ENCODE data around the gene EFCC1. TPM values are rescaled to one million over a fixed set of nuclear protein-coding genes. Genes with fewer than 3 reads are reported as not detected.
"Not testable (repeated sequence)": the region's sequence is repeated elsewhere in the genome, so short reads cannot be mapped to it uniquely, and the experiment has no call there.

EFCC1 gene
- total and polyA plus RNA-seq, 2 of the 8 experiments (the other 6 are each of a cell fraction or from before 2014, with no cell fraction given): 0.14 to 0.37 TPM

DNA sequence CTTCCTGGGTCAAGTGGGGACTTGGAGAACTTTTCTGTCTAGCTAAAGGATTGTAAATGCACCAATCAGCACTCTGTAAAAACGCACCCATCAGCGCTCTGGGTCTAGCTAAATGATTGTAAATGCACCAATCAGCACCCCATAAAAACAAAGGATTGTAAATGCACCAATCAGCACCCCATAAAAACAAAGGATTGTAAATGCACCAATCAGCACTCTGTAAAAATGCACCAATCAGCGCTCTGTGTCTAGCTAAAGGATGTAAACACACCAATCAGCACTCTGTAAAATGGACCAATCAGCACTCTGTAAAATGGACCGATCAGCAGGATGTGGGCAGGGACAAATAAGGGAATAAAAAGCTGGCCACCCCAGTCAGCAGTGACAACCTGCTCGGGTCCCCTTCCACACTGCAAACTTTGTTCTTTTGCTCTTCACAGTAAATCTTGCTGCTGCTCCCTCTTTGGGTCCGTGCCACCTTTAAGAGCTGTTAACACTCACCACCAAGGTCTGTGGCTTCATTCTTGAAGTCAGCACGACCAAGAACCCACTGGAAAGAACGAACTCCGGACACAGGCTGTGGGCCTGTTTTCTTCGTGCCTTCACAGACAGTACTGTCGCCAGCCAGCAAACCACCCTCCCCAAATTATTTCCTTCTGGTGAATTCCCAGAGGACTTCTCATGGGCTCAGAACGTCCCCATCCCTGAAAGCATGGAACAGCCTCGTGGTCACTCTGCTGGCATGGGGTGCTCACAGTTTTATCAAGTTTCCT, 68.4 kb downstream of the EFCC1 start:
- not testable (repeated sequence) for H3K23ac ChIP-seq (ENCODE audit: insufficient read length); H3K4me3 ChIP-seq (ENCODE audit: extremely low read depth in 1 of 4, insufficient read depth in 2 of 4, low read depth in 3 of 4, low read length in 4 of 4); H3K27ac ChIP-seq (ENCODE audit: low read depth, low read length); H3K23me2 ChIP-seq (ENCODE audit: low read depth, low read length); H2AFZ ChIP-seq (ENCODE audit: low read length); FAIRE-seq; H4K5ac ChIP-seq (ENCODE audit: insufficient read length, low read depth, low read length); H2BK12ac ChIP-seq (ENCODE audit: low read depth, low read length); H3K4me2 ChIP-seq (ENCODE audit: insufficient read depth in 1 of 2, low read depth in 2 of 2, low read length in 2 of 2); H3K27me3 ChIP-seq (replicated peaks in 1 of 4; ENCODE audit: control insufficient read depth in 3 of 4, extremely low read depth in 1 of 4, insufficient read depth in 3 of 4, low read length in 3 of 4); H3K9ac ChIP-seq (replicated peaks in 1 of 4; ENCODE audit: extremely low read depth in 1 of 4, low read depth in 3 of 4, low read length in 3 of 4); H3K56ac ChIP-seq (replicated peaks; ENCODE audit: insufficient read length, low read depth, low read length); H3K9me3 ChIP-seq (ENCODE audit: insufficient read depth in 2 of 2, low read depth in 1 of 2, low read length in 1 of 2); H3K4ac ChIP-seq (replicated peaks; ENCODE audit: insufficient read length, low read depth, low read length); H2BK15ac ChIP-seq (ENCODE audit: low read length); H4K91ac ChIP-seq (replicated peaks; ENCODE audit: insufficient read length, low read length); H4K20me1 ChIP-seq (replicated peaks in 1 of 2; ENCODE audit: control insufficient read depth in 1 of 2, insufficient read depth in 2 of 2, low read length in 2 of 2); H2BK120ac ChIP-seq (replicated peaks; ENCODE audit: low read depth, low read length); H2AK5ac ChIP-seq (ENCODE audit: low read depth, low read length); H3K18ac ChIP-seq (ENCODE audit: extremely low read depth, low read length); H3K79me1 ChIP-seq (ENCODE audit: low read depth, low read length); H3K4me1 ChIP-seq (replicated peaks in 1 of 4; ENCODE audit: control insufficient read depth in 3 of 4, insufficient read depth in 4 of 4, low read length in 3 of 4); H4K8ac ChIP-seq (ENCODE audit: extremely low read depth, insufficient read depth, low read length); H2BK20ac ChIP-seq (ENCODE audit: low read length); H3K14ac ChIP-seq (ENCODE audit: insufficient read length); H2BK5ac ChIP-seq (ENCODE audit: low read depth, low read length); H3K79me2 ChIP-seq (ENCODE audit: control insufficient read depth in 1 of 2, insufficient read depth in 2 of 2, low read length in 2 of 2); H3K36me3 ChIP-seq (ENCODE audit: control insufficient read depth in 2 of 4, insufficient read depth in 4 of 4, low read length in 3 of 4); DNase-seq (ENCODE audit: low read depth in 1 of 2, low spot score in 2 of 2)
- 90% methylated on average over 13 of the region's 13 CpGs; no CpG with 5 or more reads in 1 of the 2 experiments for WGBS, 2 experiments (ENCODE audit: extremely low coverage in 1 of 2, insufficient coverage in 1 of 2, insufficient read length in 1 of 2, insufficient replicate concordance in 2 of 2, low coverage in 1 of 2, low lambda C conversion rate in 2 of 2, missing lambda C conversion rate in 1 of 2)
- POLR2A ChIA-PET (ENCODE audit: partially characterized antibody): interaction anchor here (0.5 to 1.7 kb wide), 8 partner anchors 9 to 180 kb away, joined by 3 to 5 read pairs (median 4); partner anchors contain the start of genes COPG1, GP9 and RAB43
- CTCF ChIA-PET (ENCODE audit: partially characterized antibody): interaction anchor here (0.8 to 14.9 kb wide), 12 partner anchors 13 to 176 kb away, joined by 3 to 210 read pairs (median 3); partner anchors contain the start of genes CFAP92 and GP9
